HG03342 (cell line): ENCODE data around the gene UTP15.

Experiments used
- ATAC-seq: cut with Tn5 transposase; IDR thresholded peaks from one replicate; pipeline ENCODE4 v1.9.1; 2021; ENCODE audit warnings: mild to moderate bottlenecking, moderate library complexity; ENCODE audit not compliant: unreplicated experiment

The UTP15 gene

GRCh38 chr5:73564018-73564417 is 1.5 kb upstream of the UTP15 start:
- ATAC-seq: no peak

DNA sequence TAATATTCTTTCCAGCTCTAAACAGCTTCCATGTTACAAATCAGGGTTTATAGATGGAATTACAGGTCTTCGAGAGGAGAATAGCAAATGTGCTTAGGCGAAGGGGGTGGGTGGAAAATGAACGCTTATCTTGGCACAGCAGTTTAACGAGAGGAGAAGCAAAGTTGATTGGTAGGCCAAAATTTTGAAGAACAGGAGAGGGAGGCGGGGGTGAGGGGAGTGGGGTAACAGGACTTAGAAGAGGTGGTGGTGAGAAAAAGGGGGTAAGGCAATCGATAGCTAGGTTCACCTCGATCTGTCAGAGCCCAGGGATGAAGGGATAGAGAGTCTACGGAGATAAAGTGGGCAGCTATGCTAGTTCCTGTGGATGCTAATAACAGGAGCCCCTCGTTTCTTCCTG is 868 bp upstream of the UTP15 start:
- no peak for ATAC-seq

DNA sequence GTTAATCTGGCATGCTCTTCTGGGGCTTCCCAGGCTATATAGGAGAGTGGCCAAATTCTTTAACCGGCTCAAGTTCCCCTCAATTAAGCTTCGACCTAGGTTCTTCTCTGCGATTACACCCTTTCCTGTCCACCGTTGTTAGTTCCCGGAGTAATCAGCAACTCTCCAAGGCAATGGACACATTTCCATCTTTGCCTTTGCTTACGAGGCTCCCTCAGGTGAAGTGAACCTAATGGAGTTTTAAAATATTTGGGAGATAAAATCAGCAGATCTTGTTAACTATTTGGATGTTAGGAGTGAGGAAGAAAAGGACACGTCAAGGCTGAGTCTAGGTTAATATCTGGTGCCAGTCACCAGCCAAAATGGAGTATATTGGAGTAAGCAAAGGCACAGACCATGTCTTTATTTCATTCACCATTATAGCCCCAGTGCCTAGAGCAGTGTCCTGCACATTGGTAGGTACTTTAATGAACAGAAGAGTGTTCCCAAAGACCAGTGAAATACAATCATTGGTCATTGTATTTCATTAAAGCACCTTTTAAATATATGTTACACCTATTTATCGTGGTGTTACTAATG is 515 bp downstream of the UTP15 start:
- no peak for ATAC-seq

- no peak for ATAC-seq
These were observed 17.0 kb downstream of the UTP15 start for GRCh38 chr5:73582285-73583145.

DNA sequence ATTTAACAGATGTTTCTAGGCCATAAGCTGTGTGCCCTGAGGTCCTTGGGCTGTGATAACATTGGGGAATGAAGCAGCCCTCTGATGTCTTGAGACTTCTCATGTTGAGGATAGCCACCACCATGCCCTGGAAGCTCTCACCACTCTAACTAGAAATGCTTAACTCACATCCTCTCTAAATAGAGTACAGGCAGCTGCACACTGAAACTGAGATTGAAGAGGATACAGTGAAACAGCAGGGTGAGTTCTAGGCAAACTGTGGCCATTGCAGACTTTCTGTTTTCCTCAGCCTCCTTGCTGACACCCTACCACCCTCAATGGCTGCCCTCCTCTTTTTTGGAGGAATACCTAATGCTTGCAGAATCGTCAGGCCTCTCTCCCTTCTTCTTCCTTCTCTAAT is 22.4 kb downstream of the UTP15 start:
- peak; percentile 67 for ATAC-seq

DNA sequence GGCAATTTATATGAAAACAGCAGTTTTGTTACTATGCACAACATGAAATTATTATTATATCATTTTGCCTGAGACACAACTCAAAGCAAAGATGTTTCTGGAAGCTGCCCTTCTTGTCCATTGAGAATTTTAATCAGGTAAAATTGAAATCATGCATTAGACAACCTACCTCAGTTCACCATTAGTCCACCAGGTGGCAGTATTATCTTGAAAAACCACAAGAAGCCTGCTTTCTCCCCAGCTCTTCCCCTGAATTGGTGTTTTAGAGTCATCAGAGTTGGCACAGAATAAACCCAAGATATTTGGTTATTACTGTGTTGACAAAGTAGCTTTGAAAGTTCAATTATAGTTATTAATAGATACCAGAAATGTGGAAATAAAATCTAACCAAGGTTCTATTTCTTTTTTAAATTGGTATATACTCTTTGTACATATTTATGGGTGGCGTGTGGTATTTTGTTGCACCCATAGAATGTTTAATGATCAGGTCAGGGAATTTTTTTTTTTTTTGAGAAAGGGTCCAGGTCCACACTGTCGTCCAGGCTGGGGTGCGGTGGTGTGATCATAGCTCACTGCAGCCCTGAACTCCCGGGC is 25.7 kb downstream of the UTP15 start:
- ATAC-seq: no peak

DNA sequence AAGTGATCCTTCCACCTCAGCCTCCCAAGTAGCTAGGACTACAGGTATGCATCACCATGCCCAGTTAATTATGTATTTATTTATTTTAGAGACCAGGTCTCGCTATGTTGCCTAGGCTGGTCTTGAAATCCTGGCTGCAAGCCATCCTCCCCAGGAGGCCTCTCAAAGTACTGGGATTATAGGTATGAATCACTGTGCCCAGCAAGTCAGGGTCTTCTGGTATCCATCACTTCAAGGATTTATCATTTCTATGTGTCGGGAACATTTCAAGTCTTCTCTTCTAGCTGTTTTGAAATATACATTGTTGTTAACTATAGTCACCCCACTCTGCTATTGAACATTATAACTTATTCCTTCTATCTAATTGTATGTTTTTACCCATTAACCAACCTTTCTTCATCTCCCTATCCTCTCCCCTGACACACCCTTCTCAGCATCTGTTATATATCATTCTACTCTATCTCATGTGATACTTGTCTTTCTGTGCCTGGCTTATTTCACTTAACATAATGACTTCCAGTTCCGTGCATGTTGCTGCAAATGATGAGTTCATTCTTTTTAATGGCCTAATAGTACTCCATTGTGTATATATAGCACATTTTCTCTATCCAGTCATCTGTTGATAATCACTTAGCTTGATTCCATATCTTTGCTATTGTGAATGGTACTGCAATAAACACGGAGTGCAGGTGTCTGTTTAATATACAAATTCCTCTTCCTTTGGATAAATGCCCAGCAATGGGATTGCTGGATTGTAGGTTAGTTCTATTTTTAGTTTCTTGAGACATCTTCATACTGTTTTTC is 26.4 kb downstream of the UTP15 start:
- ATAC-seq: no peak

GRCh38 chr5:73592551-73592950 is 27.0 kb downstream of the UTP15 start:
- ATAC-seq: no peak

DNA sequence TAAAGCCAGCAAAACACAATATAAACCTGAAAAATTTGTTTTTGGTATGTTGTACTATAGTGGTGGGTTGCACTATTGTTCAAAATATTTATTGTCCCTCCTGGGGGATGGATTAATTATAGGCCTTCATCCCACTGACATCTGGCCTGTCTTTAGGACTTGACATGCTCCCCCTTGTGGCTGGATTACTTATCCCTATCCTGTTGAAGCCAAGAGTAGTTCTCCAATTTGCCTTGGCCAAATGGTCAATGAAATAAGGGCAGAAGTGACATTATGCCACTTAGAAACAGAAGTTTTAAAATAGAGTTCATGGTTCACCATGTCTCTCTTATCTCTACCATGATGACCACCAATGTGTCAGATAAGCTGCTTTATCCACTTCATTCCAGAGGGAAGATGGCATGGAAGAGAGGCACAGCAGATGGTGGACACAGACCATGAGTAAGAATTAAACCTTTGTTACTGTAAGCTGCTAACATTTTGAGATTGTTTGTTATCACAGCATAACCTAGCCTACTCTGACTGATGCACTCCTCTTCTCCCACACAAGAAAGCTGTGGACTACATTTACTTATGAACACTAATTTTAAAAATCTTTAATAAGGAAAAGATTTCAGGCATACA is 31.3 kb downstream of the UTP15 start:
- no peak for ATAC-seq

GRCh38 chr5:73599380-73599779 is 33.8 kb downstream of the UTP15 start:
- no peak for ATAC-seq

DNA sequence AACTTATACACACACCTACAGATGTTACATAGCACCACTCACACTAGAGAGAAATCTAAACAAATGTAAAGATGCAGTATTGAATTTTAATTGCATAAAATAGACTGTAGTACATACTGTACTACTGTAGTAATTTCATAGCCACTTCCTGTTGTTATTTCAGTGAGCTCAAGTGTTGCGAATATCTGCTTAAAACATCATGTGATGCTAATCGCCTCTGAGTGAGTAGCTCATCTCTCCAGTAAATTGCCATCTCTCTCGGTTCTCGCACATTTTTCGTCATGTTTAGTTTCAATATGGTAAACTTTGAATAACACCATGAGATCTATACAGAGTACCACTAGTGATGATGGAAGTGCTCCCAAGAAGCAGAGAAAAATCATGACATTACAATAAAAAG is 38.5 kb downstream of the UTP15 start:
- no peak for ATAC-seq

GRCh38 chr5:73605223-73606087 is 39.9 kb downstream of the UTP15 start:
- no peak for ATAC-seq

DNA sequence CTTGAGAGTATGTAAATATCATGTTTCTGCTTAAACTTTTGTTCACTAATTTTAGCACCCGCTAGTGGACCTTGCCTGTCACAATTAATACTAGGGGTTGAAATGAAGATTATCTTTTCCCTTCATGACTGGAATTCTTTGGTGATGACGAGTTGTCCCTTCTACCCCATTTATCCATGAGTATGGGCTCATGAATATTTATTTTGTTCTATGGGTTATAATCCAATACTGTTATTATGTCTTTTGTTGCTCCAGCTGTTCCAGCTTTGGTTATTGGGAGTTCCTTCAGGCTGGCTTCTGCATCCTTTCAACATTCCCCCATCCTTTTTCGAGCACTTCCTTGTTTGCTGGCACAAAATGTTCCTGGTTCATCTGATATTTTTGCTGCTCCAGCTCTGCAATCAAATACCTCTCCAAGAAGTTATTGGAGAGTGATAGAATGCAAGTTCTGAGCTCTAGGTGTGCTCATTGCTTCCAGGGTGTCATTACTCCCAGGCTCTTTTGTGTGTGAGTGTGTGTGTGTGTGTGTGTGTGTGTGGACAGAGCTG is 40.7 kb downstream of the UTP15 start:
- no peak for ATAC-seq

DNA sequence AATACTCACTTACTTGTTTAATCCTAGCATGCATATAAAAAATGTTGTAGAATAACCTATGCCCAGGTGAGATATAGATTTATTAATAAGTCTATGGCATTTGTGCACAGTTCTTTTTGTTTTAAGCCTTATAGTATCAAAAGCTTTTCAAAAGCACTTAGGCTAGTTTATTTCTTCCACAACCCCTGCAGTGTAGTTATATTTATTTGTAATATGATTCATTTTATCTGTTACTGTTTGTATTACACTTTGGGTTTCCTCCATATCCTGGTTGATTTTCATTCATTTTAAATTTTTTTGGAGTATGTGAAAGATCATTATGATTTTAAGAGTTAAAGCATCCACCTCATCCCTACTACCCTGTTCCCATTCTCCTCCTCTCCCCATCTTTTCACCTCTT is 41.7 kb downstream of the UTP15 start:
- no peak for ATAC-seq

- ATAC-seq: no peak
These were observed 47.3 kb downstream of the UTP15 start for GRCh38 chr5:73612799-73613198.

GRCh38 chr5:73615085-73615484 is 49.5 kb downstream of the UTP15 start:
- no peak for ATAC-seq

GRCh38 chr5:73615947-73616346 is 50.4 kb downstream of the UTP15 start:
- no peak for ATAC-seq

GRCh38 chr5:73617510-73618279 is 52.2 kb downstream of the UTP15 start:
- no peak for ATAC-seq
